GM18868 (cell line): Measurements from ENCODE around the gene SPRR5.

ENCODE experiments used
- ATAC-seq: cut with Tn5 transposase; IDR thresholded peaks from one replicate; pipeline ENCODE4 v1.9.1; 2021; ENCODE audit warnings: mild to moderate bottlenecking, moderate library complexity; ENCODE audit not compliant: unreplicated experiment

SPRR5 gene, protein sequence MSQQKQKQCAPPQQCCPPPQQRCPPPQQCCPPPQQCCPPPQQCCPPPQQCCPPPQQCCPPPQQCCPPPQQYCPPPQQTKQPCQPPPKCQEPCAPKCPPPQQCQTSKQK

DNA sequence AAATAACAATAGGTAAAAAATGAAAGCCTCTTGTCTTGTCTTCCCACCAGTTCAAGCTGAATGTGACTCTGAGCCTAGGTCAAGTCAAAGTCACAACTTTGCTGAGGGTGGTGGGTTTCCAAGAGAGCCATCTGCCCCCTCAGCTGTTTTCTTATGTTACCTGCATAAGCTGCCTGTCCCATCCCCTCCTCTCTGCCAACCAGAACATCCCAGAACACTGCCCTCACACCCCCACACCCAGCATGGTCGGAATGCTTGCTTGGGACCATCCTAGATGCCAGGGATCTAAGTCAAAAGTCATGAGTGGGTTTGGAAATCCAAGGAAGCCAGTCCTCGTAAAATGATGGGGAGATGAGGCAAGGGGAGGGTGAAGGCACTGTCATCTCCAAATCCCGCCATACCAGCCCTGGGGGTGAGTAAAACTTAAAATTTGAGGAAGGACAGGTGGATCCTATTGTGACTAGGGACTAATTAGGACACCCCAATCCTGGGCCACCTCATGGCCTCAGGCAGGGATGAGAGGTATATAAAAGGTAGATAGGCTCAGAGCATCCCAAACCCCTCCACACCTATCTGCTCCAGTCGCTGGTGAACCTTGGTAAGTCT lies at the start of gene SPRR5:
TSS of gene SPRR5 (plus strand) at position 556 of the 606 bp plus-strand sequence. CDS start 1,349 bp downstream, outside the sequence.
- ATAC-seq: no peak

DNA sequence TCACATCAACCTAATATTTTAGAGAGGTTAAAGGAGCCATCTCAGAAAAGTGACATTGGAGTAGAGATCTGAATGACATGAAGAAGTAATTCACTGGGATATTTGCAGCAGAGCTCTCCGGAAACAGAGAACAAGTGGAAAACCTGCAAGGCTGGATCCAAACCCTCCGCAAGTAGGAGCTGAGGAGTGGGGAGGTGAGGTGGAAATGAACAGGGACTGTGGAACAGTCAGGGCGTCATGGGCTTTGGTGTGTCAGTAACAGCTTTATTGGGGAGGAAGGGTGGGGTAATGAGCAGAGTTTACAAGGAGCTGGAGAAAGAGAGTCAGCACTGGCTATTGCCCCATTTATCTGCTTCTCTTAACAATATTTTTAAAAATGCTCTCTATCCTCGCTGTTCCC lies 48.0 kb upstream of the SPRR5 start:
- ATAC-seq: no peak

DNA sequence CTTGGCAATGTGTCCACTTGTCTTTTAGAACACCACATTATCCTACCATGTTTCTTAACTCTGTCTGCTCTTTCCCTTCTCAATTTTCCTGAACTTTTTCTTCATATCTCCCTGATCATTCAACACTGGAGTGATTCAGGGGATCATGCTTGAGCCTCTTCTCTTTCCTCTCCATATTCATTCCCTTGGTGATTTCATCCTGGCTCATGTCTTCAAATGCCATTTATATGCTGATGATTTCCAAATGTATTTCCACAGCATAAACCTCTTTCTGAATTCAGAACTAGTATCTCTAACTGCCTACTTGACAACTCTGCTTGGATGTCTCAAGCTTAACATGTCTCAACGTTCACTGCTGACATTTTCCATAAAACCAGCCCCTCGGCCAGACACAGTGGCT lies 47.1 kb upstream of the SPRR5 start:
- ATAC-seq: no peak

DNA sequence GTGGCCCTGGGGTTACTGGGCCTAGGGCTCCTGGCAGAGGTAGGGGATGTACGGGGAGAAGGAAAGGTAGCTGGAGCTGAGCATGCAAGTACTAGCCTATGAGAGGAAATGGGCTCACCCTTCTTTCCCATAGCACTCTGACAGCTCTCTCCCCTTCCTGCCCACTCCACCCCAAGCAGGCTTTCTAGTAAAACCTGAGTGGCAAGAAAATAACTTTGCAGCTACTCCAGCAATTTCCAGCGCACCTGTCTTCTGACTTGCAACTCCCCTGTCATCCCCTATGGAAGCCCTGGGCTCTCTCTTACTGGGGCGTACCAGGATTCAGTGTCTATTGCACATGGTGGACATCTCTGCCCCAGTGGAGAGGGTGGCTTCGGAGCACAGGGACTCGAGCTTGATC lies 45.4 kb upstream of the SPRR5 start:
- ATAC-seq: no peak

DNA sequence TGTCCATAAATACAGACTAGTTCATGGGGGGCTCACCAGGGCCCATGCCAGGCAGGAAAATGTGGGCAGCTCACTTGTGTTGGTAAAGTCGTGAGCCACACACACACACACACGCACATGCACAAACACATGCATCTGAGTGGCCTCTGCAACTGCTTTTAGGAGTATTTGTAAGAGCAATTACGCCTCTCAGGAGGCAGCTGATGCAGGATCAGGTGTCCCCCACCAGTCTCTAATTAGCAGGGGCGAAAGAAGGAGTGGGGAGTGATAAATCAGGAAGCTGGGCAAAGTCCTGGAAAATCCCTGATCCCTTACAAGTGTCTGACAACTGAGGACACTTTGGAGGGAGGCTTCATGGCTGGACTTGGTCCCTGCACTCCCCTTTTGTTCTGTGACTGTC lies 44.4 kb upstream of the SPRR5 start:
- no peak for ATAC-seq

DNA sequence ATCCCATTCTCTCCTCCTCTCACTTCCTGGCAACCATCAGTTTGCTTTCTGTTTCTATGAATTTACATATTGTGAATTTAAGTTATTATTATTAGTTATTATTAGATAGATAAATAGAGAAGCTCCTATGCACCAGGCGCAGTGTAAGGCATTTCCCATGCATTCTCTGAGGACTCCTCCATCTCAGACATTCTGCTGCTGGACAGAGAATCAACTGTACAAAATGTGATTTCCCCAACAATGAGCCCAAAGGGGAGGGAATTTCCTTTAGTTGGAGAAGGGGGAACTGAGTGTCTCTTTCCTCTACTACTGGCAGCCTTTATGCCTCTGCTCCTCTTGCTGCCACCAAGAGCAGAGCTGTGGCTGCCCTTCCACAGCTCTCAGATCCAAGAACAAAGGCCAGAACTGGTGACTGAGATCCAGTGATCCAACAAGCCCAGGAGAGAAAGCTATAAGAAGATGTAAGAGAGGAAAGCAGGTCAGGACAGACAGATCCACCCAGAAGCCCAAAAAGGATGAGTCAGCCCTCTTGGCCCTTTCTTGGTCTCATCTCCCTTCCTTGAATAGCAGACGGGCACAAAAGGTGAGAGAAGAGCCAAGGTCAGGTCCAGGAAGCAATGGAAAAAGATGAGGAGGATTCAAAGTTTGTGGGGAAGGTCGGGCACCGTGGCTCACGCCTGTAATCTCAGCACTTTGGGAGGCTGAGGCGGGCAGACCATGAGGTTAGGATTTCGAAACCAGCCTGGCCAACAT lies 42.1 kb upstream of the SPRR5 start:
- no peak for ATAC-seq

DNA sequence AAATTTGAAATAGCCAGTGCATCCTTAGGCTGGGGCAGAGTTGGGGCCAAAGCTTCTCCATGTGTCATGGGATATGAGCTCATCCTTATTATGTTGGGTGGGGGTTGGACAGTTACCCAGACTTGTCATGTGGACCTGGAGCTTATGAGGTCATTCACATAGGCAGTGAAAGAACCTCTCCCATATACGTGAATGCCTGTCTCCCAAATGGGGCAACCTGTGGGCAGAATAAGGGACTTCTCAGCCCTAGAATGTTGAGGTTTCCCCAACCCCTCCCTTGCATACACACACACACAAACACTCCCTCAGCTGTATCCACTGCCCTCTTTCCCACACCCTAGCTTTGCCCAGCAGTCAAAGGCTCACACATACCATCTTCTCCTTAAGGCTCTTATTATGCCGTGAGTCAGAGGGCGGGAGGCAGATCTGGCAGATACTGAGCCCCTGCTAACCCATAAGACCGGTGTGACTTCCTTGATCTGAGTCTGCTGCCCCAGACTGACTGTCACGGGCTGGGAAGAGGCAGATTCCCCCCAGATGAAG lies 40.9 kb upstream of the SPRR5 start:
- no peak for ATAC-seq

DNA sequence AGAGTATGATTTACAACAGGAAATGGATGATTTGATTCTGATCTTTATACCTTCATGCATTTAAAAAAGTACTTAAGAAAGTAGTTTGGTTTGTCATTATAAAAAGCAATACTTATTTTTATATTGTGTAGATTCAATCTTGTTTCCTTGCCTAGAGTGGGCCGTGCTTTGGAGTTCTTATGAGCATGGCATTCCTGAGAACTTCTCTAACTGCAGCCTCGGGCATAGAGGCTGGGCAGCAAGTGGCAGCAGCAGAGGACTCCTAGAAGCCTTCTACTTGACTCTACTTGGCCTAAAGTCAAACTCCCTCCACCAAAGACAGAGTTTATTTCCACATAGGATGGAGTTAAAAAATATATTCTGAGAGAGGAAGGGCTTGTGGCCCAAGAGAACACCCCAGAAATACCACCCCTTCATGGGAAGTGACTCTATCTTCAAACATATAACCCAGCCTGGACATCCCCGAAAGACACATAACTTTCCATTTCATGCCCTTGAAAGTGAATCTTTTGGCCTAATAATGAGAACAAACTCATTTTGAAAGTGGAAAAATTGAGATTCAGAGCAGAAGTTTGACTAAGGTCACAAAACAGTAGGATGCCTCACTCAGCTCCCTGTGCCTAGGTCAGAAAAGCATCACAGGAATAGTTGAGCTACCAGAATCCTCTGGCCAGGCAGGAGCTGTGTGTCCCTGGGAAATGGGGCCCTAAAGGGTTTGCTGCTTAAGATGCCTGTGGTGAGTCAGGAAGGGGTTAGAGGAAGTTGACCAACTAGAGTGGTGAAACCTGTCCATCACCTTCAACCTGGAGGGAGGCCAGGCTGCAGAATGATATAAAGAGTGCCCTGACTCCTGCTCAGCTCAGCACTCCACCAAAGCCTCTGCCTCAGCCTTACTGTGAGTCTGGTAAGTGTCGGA lies 39.1 kb upstream of the SPRR5 start, which contains the start of gene IVL:
TSS of gene IVL (plus strand) at position 861 of the 916 bp plus-strand sequence. CDS start 1,252 bp downstream, outside the sequence.
- ATAC-seq: peak; percentile 49

DNA sequence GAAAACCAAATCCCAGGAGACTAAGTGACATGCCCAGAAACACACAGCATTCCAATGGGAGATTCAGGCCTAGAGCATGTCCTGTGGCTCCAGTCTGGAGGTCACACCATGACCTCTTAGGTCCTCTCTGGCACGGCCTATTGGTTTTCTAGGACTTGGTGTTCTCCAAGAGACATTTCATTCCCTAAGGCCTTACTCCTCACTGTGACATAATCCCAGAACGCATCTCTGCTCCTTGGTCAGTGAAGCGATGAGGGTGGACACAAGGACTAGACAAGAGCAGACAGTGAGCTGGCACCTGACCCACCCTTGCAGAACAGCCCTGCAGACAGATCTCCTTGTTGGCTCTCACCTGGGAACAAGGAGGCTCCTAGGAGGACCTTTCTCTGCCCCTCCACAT lies 37.8 kb upstream of the SPRR5 start:
- ATAC-seq: no peak

DNA sequence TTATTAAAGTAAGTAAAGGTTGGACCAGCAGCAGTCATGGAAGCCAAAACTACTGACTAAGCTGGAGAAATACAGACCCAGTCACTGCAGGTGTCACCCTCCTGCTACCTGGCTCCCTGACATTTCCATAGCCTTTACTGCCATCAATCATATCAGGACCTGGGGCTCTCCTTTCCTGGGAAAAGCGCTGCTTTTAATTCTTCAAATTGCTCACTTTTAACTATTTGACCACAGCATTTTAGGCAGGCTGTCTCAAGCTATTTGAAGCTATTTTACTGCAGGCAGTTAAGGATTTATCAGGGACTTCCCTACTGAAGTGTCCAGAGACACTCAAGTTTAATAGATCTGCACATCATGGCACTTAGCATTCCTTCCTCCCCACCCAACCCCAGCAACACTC lies 34.5 kb upstream of the SPRR5 start:
- ATAC-seq: no peak

DNA sequence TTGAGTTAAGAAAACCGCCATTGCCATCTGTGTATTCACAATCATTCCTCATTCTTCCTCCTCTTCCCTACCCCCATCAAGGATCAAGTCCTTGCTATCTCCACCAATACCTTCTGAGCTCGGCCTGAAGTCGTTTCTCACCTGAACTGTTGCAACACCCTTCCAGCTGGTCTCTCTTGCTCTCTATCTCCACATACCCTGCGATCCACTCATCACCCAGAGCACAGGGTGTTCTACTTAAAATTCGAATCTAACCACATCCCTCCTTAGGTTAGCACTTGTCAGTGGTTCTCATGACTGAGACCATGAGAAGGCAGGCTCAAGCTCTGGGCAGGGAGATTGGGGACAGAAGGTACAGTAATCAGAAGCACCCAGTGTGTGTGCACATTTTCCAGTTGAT lies 34.1 kb upstream of the SPRR5 start:
- no peak for ATAC-seq

DNA sequence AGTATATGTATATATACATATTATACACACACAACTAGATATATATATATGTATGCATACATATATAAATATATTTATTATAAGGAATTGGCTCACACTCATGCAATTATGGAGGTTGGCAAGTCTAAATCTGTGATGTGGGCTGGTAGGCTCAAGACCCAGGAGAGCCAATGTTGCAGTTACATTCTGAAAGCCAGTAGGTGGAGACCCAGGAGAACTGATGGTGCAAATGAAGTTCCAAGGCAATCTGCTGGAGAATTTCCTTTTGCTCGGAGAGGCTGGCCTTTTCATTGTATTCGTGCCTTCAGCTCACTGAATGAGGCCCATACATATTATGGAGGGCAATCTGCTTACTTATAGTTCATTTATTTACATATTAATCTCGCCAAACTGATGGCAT lies 29.2 kb upstream of the SPRR5 start:
- ATAC-seq: no peak

DNA sequence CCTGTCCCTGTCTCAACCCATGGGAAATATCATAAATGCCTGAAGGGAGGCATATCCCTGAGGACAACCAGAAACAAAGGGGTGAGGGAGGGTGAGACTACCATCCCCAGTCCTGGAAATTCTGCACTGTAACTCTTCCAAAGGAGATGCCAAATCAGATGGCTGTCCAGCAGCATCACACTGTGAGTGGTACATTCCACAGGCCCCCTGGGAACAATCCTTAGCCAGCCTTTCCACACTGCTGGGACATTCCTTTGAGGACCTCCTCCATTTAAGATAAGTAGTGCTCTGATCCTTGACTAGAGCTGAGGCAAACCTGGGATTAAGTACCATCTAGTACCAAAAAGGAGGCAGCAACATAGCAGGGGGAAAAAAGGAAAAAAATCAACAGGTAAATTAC lies 27.9 kb upstream of the SPRR5 start:
- no peak for ATAC-seq

DNA sequence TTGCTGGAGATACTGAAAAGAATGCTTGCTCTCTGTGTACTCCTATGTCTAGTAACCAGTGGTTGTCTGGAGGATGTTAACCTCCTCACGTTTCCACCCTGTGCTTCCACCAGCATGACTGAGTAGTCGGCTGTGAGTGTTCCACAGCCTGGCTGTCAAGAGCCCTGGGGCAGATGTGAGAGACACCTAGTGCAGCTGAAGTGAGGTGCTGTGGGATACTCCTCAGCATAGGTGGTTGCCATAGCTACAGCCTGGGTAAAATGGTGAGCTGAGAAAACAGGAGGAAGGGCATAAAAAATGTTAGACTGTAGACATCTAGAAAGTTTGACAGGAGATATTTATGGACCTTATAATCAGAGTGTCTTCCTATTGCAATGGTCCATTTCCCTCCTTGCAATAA lies 22.8 kb upstream of the SPRR5 start:
- ATAC-seq: no peak

DNA sequence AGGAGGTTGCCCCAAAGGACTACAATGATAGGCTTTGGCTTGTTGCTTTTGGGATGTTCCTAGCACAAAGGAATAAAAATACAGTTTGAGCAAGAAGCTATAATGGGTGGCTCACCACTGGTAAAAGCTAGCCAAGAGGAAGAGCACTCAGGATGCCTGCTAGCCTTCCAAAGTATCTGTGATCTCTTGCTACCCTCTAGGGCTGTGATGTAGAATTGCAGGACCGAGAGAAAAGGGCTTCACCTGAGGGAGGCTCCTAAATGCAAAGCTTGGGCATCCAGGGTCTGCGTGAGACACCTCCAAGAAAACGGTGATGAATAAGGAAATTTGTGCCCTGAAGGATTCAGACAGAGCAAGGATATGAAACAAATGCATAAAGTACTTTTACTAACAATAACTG lies 20.9 kb upstream of the SPRR5 start:
- ATAC-seq: no peak

DNA sequence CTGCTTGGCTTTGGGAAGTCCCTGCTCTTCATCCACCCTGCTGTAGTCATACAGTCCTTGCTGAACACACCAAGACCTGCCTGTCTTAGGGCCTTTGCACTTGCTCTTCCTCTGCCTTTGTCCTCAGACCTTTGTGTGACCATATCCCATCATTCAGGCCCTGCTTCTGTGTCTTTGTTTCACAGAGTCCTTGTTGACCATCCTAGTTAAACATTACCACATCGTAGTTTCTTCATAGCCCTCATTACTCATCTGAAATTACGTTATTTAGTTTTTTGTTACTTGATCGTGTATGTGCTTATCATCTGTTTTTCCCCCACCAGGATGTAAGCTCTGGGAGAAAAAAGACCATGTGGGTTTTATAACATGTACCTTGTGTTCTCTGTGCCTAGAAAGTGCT lies 18.3 kb upstream of the SPRR5 start:
- no peak for ATAC-seq

DNA sequence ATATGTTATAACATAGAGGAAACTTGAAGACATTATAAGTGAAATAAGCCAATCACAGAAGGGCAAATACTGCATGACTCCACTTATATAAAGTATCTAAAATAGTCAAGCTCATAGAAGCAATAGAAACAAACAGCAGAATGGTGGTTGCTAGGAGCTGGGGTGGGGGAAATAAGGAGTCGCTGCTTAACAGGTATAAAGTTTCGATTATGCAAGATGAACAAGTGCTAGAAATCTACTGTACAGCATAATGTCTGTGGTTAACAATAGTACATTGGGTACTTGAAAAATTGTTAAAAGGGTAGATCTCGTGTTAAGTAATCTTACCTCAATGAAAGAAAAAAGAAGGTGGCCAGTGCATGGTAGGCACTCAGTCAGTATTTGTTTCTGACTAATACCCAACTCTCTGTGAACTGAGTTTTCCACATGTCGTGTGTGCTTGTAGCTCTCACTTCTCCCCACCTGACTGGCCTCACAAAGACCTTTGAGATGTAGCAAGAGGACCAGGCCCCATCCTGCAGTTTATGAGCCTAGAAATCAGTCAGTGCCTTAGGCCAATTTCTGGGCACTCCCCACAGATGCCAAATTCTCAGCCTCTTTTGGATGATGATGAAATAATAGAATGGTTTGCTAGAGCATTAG lies 14.7 kb upstream of the SPRR5 start:
- no peak for ATAC-seq

DNA sequence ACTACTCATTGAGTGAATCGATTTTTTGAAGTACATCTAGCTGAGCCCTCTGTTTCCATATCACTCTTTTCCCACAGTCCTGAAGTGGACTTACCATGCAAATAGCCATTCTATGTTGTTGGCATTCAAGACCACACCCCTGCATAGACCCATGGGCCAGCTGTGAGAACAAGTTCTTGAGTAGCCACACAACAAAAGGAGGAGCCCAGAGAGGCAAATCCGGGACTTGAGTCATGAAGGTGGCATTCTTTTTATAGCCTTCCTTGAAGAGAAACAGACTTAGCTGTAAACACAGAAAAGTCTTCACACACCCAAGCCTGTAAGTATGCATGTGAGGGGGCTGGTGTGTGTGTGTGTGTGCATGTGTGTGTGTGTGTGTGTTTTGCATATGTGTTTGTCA lies 13.8 kb upstream of the SPRR5 start:
- ATAC-seq: no peak

DNA sequence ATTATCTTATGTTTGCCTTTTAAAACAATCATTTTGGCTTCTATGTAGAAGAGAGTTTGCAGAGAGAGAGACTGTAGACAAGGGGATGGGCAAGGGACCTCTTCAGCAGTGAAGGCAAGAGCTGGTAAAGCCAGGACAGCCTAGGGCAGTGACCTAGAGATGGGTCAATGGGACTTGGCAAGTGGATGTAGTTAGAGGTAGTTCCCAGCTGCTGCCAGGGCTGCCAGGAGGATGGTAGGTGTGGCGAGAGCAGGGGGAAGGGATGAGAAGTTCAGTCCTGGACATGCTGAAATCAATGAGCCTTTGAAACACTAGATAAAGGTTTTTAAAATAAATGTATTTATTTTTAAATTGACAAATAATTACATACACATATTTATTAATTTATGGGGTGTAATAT lies 6.4 kb upstream of the SPRR5 start:
- ATAC-seq: no peak

DNA sequence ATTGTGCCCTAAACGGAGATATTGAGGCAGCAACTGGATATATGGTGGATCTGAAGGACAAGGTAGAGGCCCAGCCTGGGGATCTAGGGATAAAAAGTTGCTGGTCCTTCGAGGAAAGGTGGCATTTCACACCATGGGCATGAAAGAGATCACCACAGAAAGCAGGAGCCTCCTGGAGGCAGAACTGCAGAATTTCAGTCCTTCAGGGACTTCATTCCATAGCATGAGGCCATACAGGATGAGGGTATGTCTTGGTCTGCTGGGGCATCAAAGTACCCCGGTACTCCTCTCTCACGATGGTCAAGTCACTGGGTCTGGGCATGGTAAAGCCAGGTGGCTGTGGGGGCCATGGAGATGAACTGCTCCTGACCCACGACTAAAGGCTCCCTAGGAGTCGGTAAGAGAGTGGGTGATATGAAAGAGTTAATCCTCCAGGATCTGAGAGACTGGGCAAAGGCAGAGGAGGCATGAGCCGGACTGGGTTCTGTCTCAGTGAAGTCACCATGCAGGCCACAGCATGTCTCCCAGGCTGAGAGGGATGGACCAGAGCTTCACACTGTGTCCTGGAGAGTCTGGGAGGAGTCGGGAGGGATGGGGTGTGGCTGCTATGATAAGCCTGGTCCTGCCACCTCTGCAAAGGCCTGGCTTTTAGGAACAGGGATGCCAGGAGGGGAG lies 5.8 kb upstream of the SPRR5 start:
- ATAC-seq: no peak
